Activated CD4-positive, alpha-beta T cell treated with anti-CD3 and anti-CD28 coated beads for 4 hours (primary cell): ENCODE results near the gene NTN3.
A peak's percentile ranks its signal among the peaks of the same experiment; 100 is the strongest.

Experiments
- DNase-seq, 2 donors: peaks; one replicate each; pipeline ENCODE4 v3.0.0-alpha.2; 2020

Gene NTN3

GRCh38 chr16:2515180-2515851, 44.2 kb downstream of the NTN3 start:
- DNase-seq = no peak

GRCh38 chr16:2516391-2517240, 45.5 kb downstream of the NTN3 start:
- no peak for DNase-seq

- no peak for DNase-seq
Measured at GRCh38 chr16:2517954-2518605, 47.0 kb downstream of the NTN3 start.

GRCh38 chr16:2518823-2519710, 48.0 kb downstream of the NTN3 start:
- DNase-seq = no peak

- DNase-seq = no peak
Measured at GRCh38 chr16:2519711-2520080, 48.6 kb downstream of the NTN3 start.

- DNase-seq = peak; percentile 86 to 90
Measured at GRCh38 chr16:2520097-2520783, 49.1 kb downstream of the NTN3 start, which contains the start of gene AMDHD2. Gene AMDHD2 (plus strand): TSS chr16:2520371. CDS start chr16:2520459, 88 bp downstream.

GRCh38 chr16:2520784-2521531, 49.9 kb downstream of the NTN3 start:
- DNase-seq = peak; percentile 40 to 53
